Left lobe of liver (tissue), 2 donors: ENCODE data around the gene CCT2. TPM values are rescaled to one million over a fixed set of nuclear protein-coding genes. Genes with fewer than 3 reads are reported as not detected.
A peak's percentile ranks its signal among the peaks of the same experiment; 100 is the strongest.
"Not testable (repeated sequence)": the region's sequence is repeated elsewhere in the genome, so short reads cannot be mapped to it uniquely, and the experiment has no call there.

ENCODE experiments used
- ATAC-seq: fragments of 200-7000 bp; cut with Tn5 transposase; one replicate; pipeline ENCODE4 v1.9.1; 2020; ENCODE audit warnings: mild to moderate bottlenecking, moderate library complexity
- DNase-seq: peaks from one replicate; pipeline ENCODE4 v3.0.0-alpha.2; 2020; ENCODE audit warnings: low spot score
- total RNA-seq: library from RNA; stranded (reverse); gene quantifications from one replicate; pipeline ENCODE4 v1.2.1, GENCODE V29; 2021
- donor health status: DM: no; HTN: no; CAD: no; lungs with moderate emphysema.
- donor health status: DM: no; HTN: yes; CAD: no.

The CCT2 gene
- total RNA-seq, 1 donor from 2014 or later, result 33.4 TPM

- no peak for DNase-seq
- ATAC-seq, result no peak
Observed at GRCh38 chr12:69583203-69583602, 2.1 kb upstream of the CCT2 start.

- DNase-seq (no peak), ATAC-seq (no peak)
Observed at GRCh38 chr12:69588527-69588926, 3.3 kb downstream of the CCT2 start.

GRCh38 chr12:69589082-69589481 is 3.8 kb downstream of the CCT2 start:
- ATAC-seq (no peak), DNase-seq (no peak)

GRCh38 chr12:69595689-69596088 is 10.4 kb downstream of the CCT2 start:
- no peak for DNase-seq
- ATAC-seq, result no peak

GRCh38 chr12:69598174-69598753 is 13.0 kb downstream of the CCT2 start:
- DNase-seq, result no peak
- ATAC-seq, result peak; percentile 49

GRCh38 chr12:69600804-69601203 is 15.5 kb downstream of the CCT2 start:
- DNase-seq, result no peak
- ATAC-seq, result no peak

GRCh38 chr12:69601962-69602685 is 16.9 kb downstream of the CCT2 start:
- no peak for ATAC-seq

GRCh38 chr12:69602954-69603353 is 17.7 kb downstream of the CCT2 start:
- ATAC-seq (no peak), DNase-seq (no peak)

More at GRCh38 chr12:69601962-69602685, 16.9 kb downstream of the CCT2 start:
- no peak for DNase-seq

- not testable (repeated sequence) for DNase-seq, ATAC-seq
Observed at GRCh38 chr12:69603556-69603955, 18.3 kb downstream of the CCT2 start.

GRCh38 chr12:69604275-69604674 is 19.0 kb downstream of the CCT2 start:
- not testable (repeated sequence) for ATAC-seq, DNase-seq

- no peak for ATAC-seq
- DNase-seq, result no peak
Observed at GRCh38 chr12:69608114-69608513, 22.9 kb downstream of the CCT2 start.

- DNase-seq (no peak), ATAC-seq (no peak)
Observed at GRCh38 chr12:69610126-69610525, 24.9 kb downstream of the CCT2 start.

- DNase-seq (no peak), ATAC-seq (no peak)
Observed at GRCh38 chr12:69610729-69611128, 25.5 kb downstream of the CCT2 start, which contains the start of gene LRRC10. Gene LRRC10, minus strand, starts transcription at chr12:69610907. Its CDS starts 69 bp downstream, at chr12:69610838.

GRCh38 chr12:69613351-69613750 is 28.1 kb downstream of the CCT2 start:
- no peak for DNase-seq
- ATAC-seq, result no peak

- ATAC-seq (no peak), DNase-seq (no peak)
Observed at GRCh38 chr12:69616025-69616424, 30.8 kb downstream of the CCT2 start.

- ATAC-seq (peak; percentile 41), DNase-seq (no peak)
Observed at GRCh38 chr12:69619050-69619449, 33.8 kb downstream of the CCT2 start.

GRCh38 chr12:69620077-69620476 is 34.8 kb downstream of the CCT2 start:
- ATAC-seq (no peak), DNase-seq (no peak)

GRCh38 chr12:69620921-69621320 is 35.7 kb downstream of the CCT2 start:
- ATAC-seq, result no peak
- no peak for DNase-seq

- no peak for DNase-seq
- no peak for ATAC-seq
Observed at GRCh38 chr12:69621551-69621950, 36.3 kb downstream of the CCT2 start.

GRCh38 chr12:69623970-69624369 is 38.7 kb downstream of the CCT2 start:
- DNase-seq, result no peak
- no peak for ATAC-seq

GRCh38 chr12:69627501-69627900 is 42.2 kb downstream of the CCT2 start:
- ATAC-seq, result no peak
- DNase-seq, result no peak

- no peak for DNase-seq
Observed at GRCh38 chr12:69630191-69630590, 44.9 kb downstream of the CCT2 start.

GRCh38 chr12:69633061-69633460 is 47.8 kb downstream of the CCT2 start:
- ATAC-seq, result no peak
- no peak for DNase-seq

More at GRCh38 chr12:69630191-69630590, 44.9 kb downstream of the CCT2 start:
- peak; percentile 33 for ATAC-seq
